HepG2 (cell line): ENCODE measurements around the gene BHLHE23. TPM values are rescaled to one million over a fixed set of nuclear protein-coding genes. Genes with fewer than 3 reads are reported as not detected.

Experiments used
- ATAC-seq: fragments of 200-7000 bp; cut with Tn5 transposase; 3 replicates; pipeline ENCODE4 v1.9.1; 2020; ENCODE audit warnings: mild to moderate bottlenecking, moderate library complexity
- BruUV-seq: library from RNA; stranded (reverse); fragments of 400-500 nt; replicated peaks from 2 replicates; lab custom pipeline; 2021; lab: Mats Ljungman, UMichigan
- CTCF ChIA-PET: fragments of 300-600 bp; formaldehyde crosslinking; extraction: SDS; loops from one replicate; lab custom pipeline; 2021; ENCODE audit warnings: low total read pairs, inconsistent platforms, low intra/inter-chr PET ratio; lab: Yijun Ruan, JAX
- POLR2A ChIA-PET: fragments of 350-600 bp; sonication (Branson Sonifier 250); formaldehyde crosslinking; loops from one replicate; lab custom pipeline; 2020; ENCODE audit warnings: antibody characterized with exemption, inconsistent platforms; lab: Yijun Ruan, JAX
- DNase-seq: peaks from one replicate; pipeline ENCODE4 v3.0.0-alpha.2; 2015; ENCODE audit warnings: low spot score
- FAIRE-seq: peaks from 3 replicates; lab custom pipeline; 2011; peaks lifted over from hg19 to GRCh38; lab: Jason Lieb, UNC
- H2AFZ ChIP-seq: one replicate; pipeline ENCODE4 v1.6.1; 2011; ENCODE audit warnings: low read length, inconsistent platforms
- H3K27ac ChIP-seq: fragments of 300-600 bp; 3 replicates; pipeline ENCODE4 v1.8.0; 2011; ENCODE audit warnings: mixed run types, mild to moderate bottlenecking, mixed read lengths, low read length, inconsistent platforms; ENCODE audit not compliant: insufficient read depth; ENCODE audit errors: extremely low read length
- H3K27me3 ChIP-seq, 2 experiments: fragments of 200-600 bp in 1 of 2; 2 replicates in 1 of 2; 3 replicates in 1 of 2; pipeline versions ENCODE4 v1.6.0 to v1.8.0; 2011; ENCODE audit warnings: low read length in 2 of 2, mild to moderate bottlenecking in 2 of 2, moderate library complexity in 2 of 2, inconsistent platforms in 1 of 2; ENCODE audit not compliant: insufficient read depth in 2 of 2, control insufficient read depth in 1 of 2
- H3K36me3 ChIP-seq, 2 experiments: fragments of 200-600 bp in 1 of 2; replicated peaks in 1 of 2; 2 replicates in 1 of 2; 3 replicates in 1 of 2; pipeline versions ENCODE4 v1.5.1 to v1.8.0; 2011; ENCODE audit warnings: low read length in 2 of 2, inconsistent platforms in 1 of 2; ENCODE audit not compliant: insufficient read depth in 2 of 2, control insufficient read depth in 1 of 2
- H3K4me1 ChIP-seq: 2 replicates; pipeline ENCODE4 v1.5.1; 2012; ENCODE audit warnings: low read length, inconsistent platforms; ENCODE audit not compliant: insufficient read depth
- H3K4me2 ChIP-seq: 2 replicates; pipeline ENCODE4 v1.6.0; 2011; ENCODE audit warnings: low read depth, low read length, inconsistent platforms
- H3K4me3 ChIP-seq, 3 experiments: fragments of 200-600 bp in 1 of 3; sonication (generic), shearing (Covaris generic) in 1 of 3; replicated peaks in 1 of 3; 2 replicates each; pipeline ENCODE4 v1.5.1; 2011 to 2016; ENCODE audit warnings: low read length in 3 of 3, inconsistent platforms in 2 of 3, low read depth in 2 of 3, mild to moderate bottlenecking in 2 of 3, control low read depth in 1 of 3, mixed read lengths in 1 of 3; ENCODE audit not compliant: insufficient read depth in 1 of 3
- H3K79me2 ChIP-seq: one replicate; pipeline ENCODE4 v1.6.1; 2011; ENCODE audit warnings: low read length, inconsistent platforms; ENCODE audit not compliant: insufficient read depth
- H3K9ac ChIP-seq: 2 replicates; pipeline ENCODE4 v1.6.0; 2011; ENCODE audit warnings: mild to moderate bottlenecking, low read depth, low read length, inconsistent platforms; ENCODE audit not compliant: insufficient read depth
- H3K9me3 ChIP-seq: 2 replicates; pipeline ENCODE4 v1.5.1; 2012; ENCODE audit warnings: mild to moderate bottlenecking, low read length
- H4K20me1 ChIP-seq: 2 replicates; pipeline ENCODE4 v1.6.0; 2011; ENCODE audit warnings: inconsistent platforms, mild to moderate bottlenecking, low read length, moderate library complexity; ENCODE audit not compliant: insufficient read depth
- HDAC1 ChIP-seq: sonication (generic); formaldehyde crosslinking; IDR thresholded peaks from 2 replicates; pipeline ENCODE4 v1.5.1; 2020; ENCODE audit warnings: mild to moderate bottlenecking, missing genetic modification reagents
- HES4 ChIP-seq: sonication (generic); formaldehyde crosslinking; IDR thresholded peaks from 2 replicates; pipeline ENCODE4 v1.9.0; 2021; ENCODE audit warnings: mild to moderate bottlenecking, missing genetic modification reagents, borderline replicate concordance
- JUND ChIP-seq: sonication (generic); formaldehyde crosslinking; IDR thresholded peaks from 2 replicates; pipeline ENCODE4 v1.8.0; 2022; ENCODE audit warnings: mild to moderate bottlenecking, missing genetic modification reagents
- MAX ChIP-seq: IDR thresholded peaks from 2 replicates; pipeline ENCODE4 v1.6.1; 2012; ENCODE audit warnings: inconsistent platforms
- NFATC3 ChIP-seq: sonication (generic); formaldehyde crosslinking; IDR thresholded peaks from 2 replicates; pipeline ENCODE4 v1.5.1; 2020; ENCODE audit warnings: mild to moderate bottlenecking, missing genetic modification reagents
- PAF1 ChIP-seq: IDR thresholded peaks from 2 replicates; pipeline ENCODE4 v1.6.1; 2016; ENCODE audit warnings: missing genetic modification reagents, missing compliant biosample characterization
- PHF21A ChIP-seq: sonication (generic); formaldehyde crosslinking; IDR thresholded peaks from 2 replicates; pipeline ENCODE4 v1.5.0; 2020; ENCODE audit warnings: mild to moderate bottlenecking, missing genetic modification reagents
- POLR2A ChIP-seq, 2 experiments: IDR thresholded peaks; 2 replicates each; pipeline ENCODE4 v1.6.1; 2011; ENCODE audit warnings: low read depth in 2 of 2, low read length in 2 of 2, mild to moderate bottlenecking in 1 of 2, moderate library complexity in 1 of 2; ENCODE audit not compliant: insufficient read depth in 1 of 2
- POLR2AphosphoS5 ChIP-seq: IDR thresholded peaks from 2 replicates; pipeline ENCODE4 v1.6.1; 2012; ENCODE audit warnings: low read depth, low read length
- POLR2G ChIP-seq: fragments of 200-400 bp; formaldehyde crosslinking; IDR thresholded peaks from 2 replicates; pipeline ENCODE4 v1.6.1; 2018; ENCODE audit warnings: mild to moderate bottlenecking, low read depth, low read length, moderate library complexity
- RBM22 ChIP-seq: fragments of 200-400 bp; formaldehyde crosslinking; optimal IDR thresholded peaks from 2 replicates; pipeline ENCODE3; 2017; ENCODE audit warnings: mild to moderate bottlenecking, low read length, moderate library complexity
- SALL1 ChIP-seq: sonication (generic); formaldehyde crosslinking; IDR thresholded peaks from 2 replicates; pipeline ENCODE4 v1.8.0; 2022; ENCODE audit warnings: mild to moderate bottlenecking, missing genetic modification reagents
- SKIL ChIP-seq: sonication (generic); formaldehyde crosslinking; IDR thresholded peaks from 2 replicates; pipeline ENCODE4 v1.8.0; 2022; ENCODE audit warnings: missing genetic modification reagents, mild to moderate bottlenecking, moderate library complexity, borderline replicate concordance
- SMAD1 ChIP-seq: sonication (generic); formaldehyde crosslinking; IDR thresholded peaks from 2 replicates; pipeline ENCODE4 v1.4.0; 2020; ENCODE audit warnings: missing genetic modification reagents, low read depth, mild to moderate bottlenecking, borderline replicate concordance
- TARDBP ChIP-seq: sonication (generic); formaldehyde crosslinking; IDR thresholded peaks from 2 replicates; pipeline ENCODE4 v1.8.0; 2022; ENCODE audit warnings: mild to moderate bottlenecking, missing genetic modification reagents
- THAP7 ChIP-seq: sonication (generic); formaldehyde crosslinking; IDR thresholded peaks from 2 replicates; pipeline ENCODE4 v1.8.1; 2023; ENCODE audit warnings: mild to moderate bottlenecking, missing genetic modification reagents
- ZNF382 ChIP-seq: sonication (generic); formaldehyde crosslinking; IDR thresholded peaks from 2 replicates; pipeline ENCODE4 v1.5.0; 2020; ENCODE audit warnings: missing genetic modification reagents, mild to moderate bottlenecking, borderline replicate concordance
- ZNF768 ChIP-seq: sonication (generic); formaldehyde crosslinking; IDR thresholded peaks from 2 replicates; pipeline ENCODE4 v1.4.0; 2020; ENCODE audit warnings: missing genetic modification reagents
- WGBS: methylation state at CpG from one replicate; pipeline ENCODE4 v1.1.6; 2017; ENCODE audit warnings: low lambda C conversion rate; 5-methylcytosine and 5-hydroxymethylcytosine counted together
- in situ Hi-C: cut with HindIII; loops from 2 replicates; pipeline ENCODE4 v1.10.0; 2017; ENCODE audit warnings: low pct_unique_long_range_greater_than_20kb; ENCODE audit not compliant: extremely low pct_ligation_motif_present
- intact Hi-C: fragments of 100-400 bp; cut with micrococcal nuclease; formaldehyde crosslinking; loops from one replicate; pipeline ENCODE4 v1.10.0; 2022; ENCODE audit not compliant: unreplicated experiment
- polyA plus RNA-seq, 8 experiments: library from polyadenylated mRNA; depleted of rRNA in 3 of 8; stranded (reverse) in 7 of 8; unstranded in 1 of 8; fragments of >200 nt; fragmentation: Illumina TruSeq in 4 of 8; extraction: Trizol in 4 of 8; gene quantifications; 2 replicates each; pipeline versions ENCODE4 v1.2.1 to v1.2.3, GENCODE V29; 2011 to 2016; ENCODE audit warnings: low read depth in 4 of 8, missing spikeins in 1 of 8, mixed read lengths in 1 of 8; ENCODE audit not compliant: insufficient read depth in 1 of 8
- total RNA-seq, 5 experiments: library from RNA; depleted of rRNA; stranded (reverse); fragments of >200 nt; fragmentation: Illumina TruSeq; extraction: Trizol; gene quantifications; 2 replicates each; pipeline ENCODE4 v1.2.3, GENCODE V29; 2016; ENCODE audit warnings: low read depth in 1 of 5
- TF ChIP-seq, protein P1 (sequence below): sonication (generic); formaldehyde crosslinking; IDR thresholded peaks from 2 replicates; pipeline ENCODE4 v1.9.0; 2022; ENCODE audit warnings: missing genetic modification reagents, mild to moderate bottlenecking, borderline replicate concordance
- TF ChIP-seq, protein P2 (sequence below): sonication (generic); formaldehyde crosslinking; IDR thresholded peaks from 2 replicates; pipeline ENCODE4 v1.8.0; 2023; ENCODE audit warnings: mild to moderate bottlenecking, missing genetic modification reagents

BHLHE23 gene
- total and polyA plus RNA-seq, 2 of the 13 experiments (the other 11 are each of a cell fraction or from before 2014, with no cell fraction given) = not detected

- CTCF ChIA-PET = no interaction called here
- no peak for ATAC-seq
- POLR2A ChIA-PET = interaction anchor here (0.9 to 1.2 kb wide), 3 partner anchors 11 to 12 kb away, joined by 3 to 4 read pairs (median 3); no protein-coding TSS in a partner anchor
- no peaks in the 10 kb centered on the region for H3K27me3 ChIP-seq
- FAIRE-seq = no peak
- H3K27ac ChIP-seq = no peak overlapping the region
- H3K36me3 ChIP-seq = peaks cover 73 to 88% of the 10 kb centered on the region in 2 experiments
- no peak overlapping the region for H3K4me3 ChIP-seq
- H3K4me1 ChIP-seq = peaks cover 31% of the 10 kb centered on the region
- no peak overlapping the region for H3K4me2 ChIP-seq
- no TSS peak for BruUV-seq
- H3K9ac ChIP-seq = no peak overlapping the region
- peaks cover 71% of the 10 kb centered on the region for H4K20me1 ChIP-seq
- H3K9me3 ChIP-seq = no peaks in the 10 kb centered on the region
- peaks cover 29% of the 10 kb centered on the region for H3K79me2 ChIP-seq
- H2AFZ ChIP-seq = no peak overlapping the region
- intact Hi-C loops = no loop called here
- no peak for DNase-seq
- in situ Hi-C loops = no loop called here
- WGBS = 98% methylated on average over 20 of the region's 20 CpGs
- TF ChIP-seq, protein P1, sequence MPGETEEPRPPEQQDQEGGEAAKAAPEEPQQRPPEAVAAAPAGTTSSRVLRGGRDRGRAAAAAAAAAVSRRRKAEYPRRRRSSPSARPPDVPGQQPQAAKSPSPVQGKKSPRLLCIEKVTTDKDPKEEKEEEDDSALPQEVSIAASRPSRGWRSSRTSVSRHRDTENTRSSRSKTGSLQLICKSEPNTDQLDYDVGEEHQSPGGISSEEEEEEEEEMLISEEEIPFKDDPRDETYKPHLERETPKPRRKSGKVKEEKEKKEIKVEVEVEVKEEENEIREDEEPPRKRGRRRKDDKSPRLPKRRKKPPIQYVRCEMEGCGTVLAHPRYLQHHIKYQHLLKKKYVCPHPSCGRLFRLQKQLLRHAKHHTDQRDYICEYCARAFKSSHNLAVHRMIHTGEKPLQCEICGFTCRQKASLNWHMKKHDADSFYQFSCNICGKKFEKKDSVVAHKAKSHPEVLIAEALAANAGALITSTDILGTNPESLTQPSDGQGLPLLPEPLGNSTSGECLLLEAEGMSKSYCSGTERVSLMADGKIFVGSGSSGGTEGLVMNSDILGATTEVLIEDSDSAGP (CRISPR knock-in tag) = 0 out of 2 replicates have a peak, but pooled peaks have one; percentile 45
- TF ChIP-seq HES4 (CRISPR knock-in tag) (0 out of 2 replicates have a peak, but pooled peaks have one; percentile 60), ZNF768 (peak; percentile 30; the same call in 1 of the 2 replicates), NFATC3 (no peak), POLR2AphosphoS5 (peak; percentile 31; the same call in 1 of the 2 replicates), POLR2G (peak; percentile 54; the same call in 1 of the 2 replicates), RBM22 (peak; percentile 78), PHF21A (CRISPR knock-in tag) (no peak), SKIL (CRISPR knock-in tag) (0 out of 2 replicates have a peak, but pooled peaks have one; percentile 17), MAX (peak; percentile 20; the same call in 1 of the 2 replicates), POLR2A (IDR thresholded peaks at IDR 0.05; ENCODE audit: insufficient read depth in 1 of 2, low read depth in 2 of 2, low read length in 2 of 2) (0 out of 4 replicates have a peak, but pooled peaks of 1 of the 2 experiments have one; percentile 30), SALL1 (CRISPR knock-in tag) (peak; percentile 10; the same call in 1 of the 2 replicates), HDAC1 (CRISPR knock-in tag) (no peak), ZNF382 (no peak), JUND (CRISPR knock-in tag) (peak; percentile 55; the same call in 1 of the 2 replicates), SMAD1 (CRISPR knock-in tag) (no peak), TARDBP (peak; percentile 92), THAP7 (CRISPR knock-in tag) (peak; percentile 43; the same call in 1 of the 2 replicates), PAF1 (CRISPR knock-in tag) (peak; percentile 87)
- TF ChIP-seq, protein P2, sequence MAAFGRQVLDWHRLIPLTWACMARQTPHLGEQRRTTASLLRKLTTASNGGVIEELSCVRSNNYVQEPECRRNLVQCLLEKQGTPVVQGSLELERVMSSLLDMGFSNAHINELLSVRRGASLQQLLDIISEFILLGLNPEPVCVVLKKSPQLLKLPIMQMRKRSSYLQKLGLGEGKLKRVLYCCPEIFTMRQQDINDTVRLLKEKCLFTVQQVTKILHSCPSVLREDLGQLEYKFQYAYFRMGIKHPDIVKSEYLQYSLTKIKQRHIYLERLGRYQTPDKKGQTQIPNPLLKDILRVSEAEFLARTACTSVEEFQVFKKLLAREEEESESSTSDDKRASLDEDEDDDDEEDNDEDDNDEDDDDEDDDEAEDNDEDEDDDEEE (CRISPR knock-in tag) = 0 out of 2 replicates have a peak, but pooled peaks have one; percentile 39
Observed at GRCh38 chr20:62959998-62960436, 46.7 kb downstream of the BHLHE23 start.
